Neural cell (in vitro differentiated cells): ENCODE results near the gene NASP. TPM values are rescaled to one million over a fixed set of nuclear protein-coding genes. Genes with fewer than 3 reads are reported as not detected.

Experiments used
- H2AFZ ChIP-seq: fragments of 200-600, 300-800 bp; sonication (generic), shearing (Covaris generic); 2 replicates; pipeline ENCODE4 v1.6.0; 2014; ENCODE audit warnings: low read depth, mild to moderate bottlenecking, antibody characterized with exemption, low read length, moderate library complexity
- H3F3A ChIP-seq: fragments of 200-600 bp; shearing (Covaris generic); 2 replicates; pipeline ENCODE4 v1.6.1; 2016; ENCODE audit warnings: mild to moderate bottlenecking, moderate library complexity, mixed read lengths, antibody characterized with exemption, low read length; ENCODE audit not compliant: insufficient read depth, poor library complexity, severe bottlenecking
- H3K27ac ChIP-seq: fragments of 200-600, 300-800 bp; sonication (generic), shearing (Covaris generic); 2 replicates; pipeline ENCODE4 v1.5.1; 2014; ENCODE audit warnings: mild to moderate bottlenecking, low read length, moderate library complexity
- H3K27me3 ChIP-seq: fragments of 300-800, 200-600 bp; sonication (generic), shearing (Covaris generic); 2 replicates; pipeline ENCODE4 v1.6.0; 2014; ENCODE audit warnings: mild to moderate bottlenecking, low read depth, low read length, moderate library complexity; ENCODE audit not compliant: insufficient read depth
- H3K36me3 ChIP-seq: fragments of 300-800, 200-600 bp; sonication (generic), shearing (Covaris generic); 2 replicates; pipeline ENCODE4 v1.5.1; 2014; ENCODE audit warnings: mild to moderate bottlenecking, antibody characterized with exemption, low read length, moderate library complexity; ENCODE audit not compliant: insufficient read depth
- H3K4me2 ChIP-seq: fragments of 300-800, 200-600 bp; sonication (generic), shearing (Covaris generic); 2 replicates; pipeline ENCODE4 v1.6.0; 2014; ENCODE audit warnings: mild to moderate bottlenecking, low read length
- H3K4me3 ChIP-seq: fragments of 300-800, 200-600 bp; sonication (generic), shearing (Covaris generic); 2 replicates; pipeline ENCODE4 v1.5.1; 2014; ENCODE audit warnings: mild to moderate bottlenecking, low read length, moderate library complexity
- H3K79me2 ChIP-seq: fragments of 200-600 bp; shearing (Covaris generic); replicated peaks from 2 replicates; pipeline ENCODE4 v1.6.0; 2014; ENCODE audit warnings: mild to moderate bottlenecking, low read length, moderate library complexity; ENCODE audit not compliant: insufficient read depth
- H3K9ac ChIP-seq: fragments of 300-800, 200-600 bp; sonication (generic), shearing (Covaris generic); 2 replicates; pipeline ENCODE4 v1.6.1; 2016; ENCODE audit warnings: mild to moderate bottlenecking, low read length, mixed read lengths
- H3K9me2 ChIP-seq: fragments of 200-600 bp; shearing (Covaris generic); 2 replicates; pipeline ENCODE4 v1.6.1; 2016; ENCODE audit warnings: mild to moderate bottlenecking, low read length, mixed read lengths; ENCODE audit not compliant: insufficient read depth
- H3K9me3 ChIP-seq: fragments of 200-600, 300-800 bp; sonication (generic), shearing (Covaris generic); 2 replicates; pipeline ENCODE4 v1.6.1; 2016; ENCODE audit warnings: mild to moderate bottlenecking, mixed run types, low read length, moderate library complexity, mixed read lengths
- H4K20me1 ChIP-seq: fragments of 200-600 bp; shearing (Covaris generic); 2 replicates; pipeline ENCODE4 v1.6.1; 2016; ENCODE audit warnings: mild to moderate bottlenecking, mixed run types; ENCODE audit not compliant: insufficient read depth
- CTCF ChIP-seq: fragments of 450-650 bp; IDR thresholded peaks from 2 replicates; pipeline ENCODE4 v1.5.1; 2014; ENCODE audit warnings: antibody characterized with exemption, mild to moderate bottlenecking, moderate library complexity; ENCODE audit not compliant: poor library complexity, severe bottlenecking
- EP300 ChIP-seq: fragments of 450-650 bp; conservative IDR thresholded peaks from 2 replicates; pipeline ENCODE4 v1.6.1; 2014; ENCODE audit warnings: antibody characterized with exemption, mild to moderate bottlenecking, moderate library complexity; ENCODE audit not compliant: poor library complexity, severe bottlenecking
- EZH2 ChIP-seq: fragments of 200-600, 300-800 bp; shearing (Covaris generic), sonication (generic); IDR thresholded peaks from 2 replicates; pipeline ENCODE4 v1.6.1; 2014; ENCODE audit warnings: antibody characterized with exemption, low read length, borderline replicate concordance, mild to moderate bottlenecking; ENCODE audit not compliant: insufficient read depth, poor library complexity, severe bottlenecking
- MXI1 ChIP-seq: fragments of 450-650 bp; conservative IDR thresholded peaks from 2 replicates; pipeline ENCODE4 v1.6.1; 2014; ENCODE audit warnings: antibody characterized with exemption, mild to moderate bottlenecking; ENCODE audit not compliant: poor library complexity, severe bottlenecking
- POLR2AphosphoS5 ChIP-seq: IDR thresholded peaks from 2 replicates; pipeline ENCODE4 v1.6.1; 2012
- RAD21 ChIP-seq: fragments of 450-650 bp; conservative IDR thresholded peaks from 2 replicates; pipeline ENCODE4 v1.6.1; 2014; ENCODE audit warnings: antibody characterized with exemption, mild to moderate bottlenecking, moderate library complexity
- REST ChIP-seq: IDR thresholded peaks from 2 replicates; pipeline ENCODE4 v1.6.1; 2012; ENCODE audit warnings: borderline replicate concordance
- SMC3 ChIP-seq: fragments of 450-650 bp; conservative IDR thresholded peaks from 2 replicates; pipeline ENCODE4 v1.6.1; 2014; ENCODE audit warnings: antibody characterized with exemption, mild to moderate bottlenecking, moderate library complexity; ENCODE audit not compliant: poor library complexity
- TAF1 ChIP-seq: IDR thresholded peaks from 2 replicates; pipeline ENCODE4 v1.6.1; 2012; ENCODE audit warnings: low read depth
- polyA plus RNA-seq: library from polyadenylated mRNA; depleted of rRNA; stranded (reverse); fragments of >200 nt; gene quantifications from 2 replicates; pipeline ENCODE4 v1.2.3, GENCODE V29; 2014

NASP gene
- polyA plus RNA-seq, 1 donor from 2014 or later: 177 TPM

- Histone ChIP-seq H3K9me3 (no peaks in the 10 kb centered on the region), H2AFZ (no peak overlapping the region), H3K27me3 (no peaks in the 10 kb centered on the region), H3K36me3 (no peaks in the 10 kb centered on the region), H3K27ac (no peak overlapping the region), H3K9me2 (no peaks in the 10 kb centered on the region), H3K9ac (no peak overlapping the region), H3K4me3 (no peak overlapping the region), H3F3A (no peaks in the 10 kb centered on the region), H3K4me2 (no peak overlapping the region), H4K20me1 (no peaks in the 10 kb centered on the region), H3K79me2 (no peaks in the 10 kb centered on the region)
- no peak for TF ChIP-seq REST
- no peak for TF ChIP-seq CTCF
- TF ChIP-seq TAF1: no peak
- TF ChIP-seq EP300: no peak
- no peak for TF ChIP-seq RAD21
- TF ChIP-seq EZH2: no peak
- TF ChIP-seq MXI1: no peak
- no peak for TF ChIP-seq POLR2AphosphoS5
- TF ChIP-seq SMC3: no peak
Measured at GRCh38 chr1:45621501-45621836, 37.6 kb downstream of the NASP start.

GRCh38 chr1:45621895-45622523, 38.2 kb downstream of the NASP start:
- no peaks in the 10 kb centered on the region for H3K36me3 ChIP-seq
- H3K4me3 ChIP-seq: no peak overlapping the region
- no peaks in the 10 kb centered on the region for H3K27me3 ChIP-seq
- no peaks in the 10 kb centered on the region for H4K20me1 ChIP-seq
- H2AFZ ChIP-seq: no peak overlapping the region
- H3K9ac ChIP-seq: no peak overlapping the region
- H3K9me3 ChIP-seq: no peaks in the 10 kb centered on the region
- no peak for TF ChIP-seq MXI1
- no peak for TF ChIP-seq REST
- no peak for TF ChIP-seq CTCF
- TF ChIP-seq SMC3: no peak
- TF ChIP-seq EZH2: no peak
- no peaks in the 10 kb centered on the region for H3F3A ChIP-seq
- H3K4me2 ChIP-seq: no peak overlapping the region
- no peaks in the 10 kb centered on the region for H3K79me2 ChIP-seq
- no peak overlapping the region for H3K27ac ChIP-seq
- H3K9me2 ChIP-seq: no peaks in the 10 kb centered on the region
